Endothelial cell of umbilical vein (primary cell): ENCODE measurements around the gene ARHGEF11.

ENCODE experiments used
- CTCF ChIP-seq, 2 donors: IDR thresholded peaks; 1 replicate in 1 of 2; 2 replicates in 1 of 2; pipeline ENCODE4 v1.5.1; 2011; ENCODE audit warnings: low read length in 2 of 2, mild to moderate bottlenecking in 2 of 2, moderate library complexity in 2 of 2, control low read depth in 1 of 2, inconsistent platforms in 1 of 2, low read depth in 1 of 2; ENCODE audit not compliant: insufficient read depth in 1 of 2; ENCODE audit errors: extremely low read depth in 1 of 2
- EZH2 ChIP-seq: IDR thresholded peaks from 2 replicates; pipeline ENCODE4 v1.6.1; 2012; ENCODE audit warnings: borderline replicate concordance, low read depth, mild to moderate bottlenecking, moderate library complexity, low read length, inconsistent platforms; ENCODE audit not compliant: severe bottlenecking
- GATA2 ChIP-seq: IDR thresholded peaks from 2 replicates; pipeline ENCODE4 v1.7.0; 2011; ENCODE audit warnings: low read depth, mild to moderate bottlenecking, moderate library complexity, mixed read lengths, low read length; ENCODE audit not compliant: insufficient read length, insufficient read depth
- JUN ChIP-seq: IDR thresholded peaks from 2 replicates; pipeline ENCODE4 v1.6.1; 2011; ENCODE audit warnings: borderline replicate concordance, low read depth; ENCODE audit not compliant: insufficient read length, insufficient read depth
- MYC ChIP-seq: IDR thresholded peaks from one replicate; pipeline ENCODE4 v1.6.1; 2011; ENCODE audit warnings: mild to moderate bottlenecking, low read depth, low read length

GRCh38 chr1:156944268-156944667 lies 101.3 kb downstream of the ARHGEF11 start:
- no peak for TF ChIP-seq GATA2
- TF ChIP-seq JUN: no peak
- no peak for TF ChIP-seq EZH2
- no peak for TF ChIP-seq CTCF (IDR thresholded peaks at IDR 0.05; ENCODE audit: extremely low read depth in 1 of 2, insufficient read depth in 1 of 2, low read depth in 1 of 2, low read length in 2 of 2)
- no peak for TF ChIP-seq MYC
